ENCODE data around the gene MALRD1.

- TF ChIP-seq EZH2 (IDR thresholded peaks at IDR 0.05; ENCODE audit: insufficient read depth, poor library complexity, severe bottlenecking) = no peak
- no peak for TF ChIP-seq EZH2phosphoT487 (IDR thresholded peaks at IDR 0.05; ENCODE audit: insufficient read depth, low read depth)
These were observed 483.8 kb downstream of the MALRD1 start for GRCh38 chr10:19532411-19532810.

All from GM23248 (cell line).